Mesendoderm (in vitro differentiated cells): ENCODE measurements around the gene DNMT3B. TPM values are rescaled to one million over a fixed set of nuclear protein-coding genes. Genes with fewer than 3 reads are reported as not detected.
"Not testable (repeated sequence)": the region's sequence is repeated elsewhere in the genome, so short reads cannot be mapped to it uniquely, and the experiment has no call there.

Source experiments
- DNase-seq: peaks from one replicate; pipeline ENCODE4 v3.0.0; 2013
- H2AK5ac ChIP-seq: 2 replicates; pipeline ENCODE4 v1.6.1; 2013; ENCODE audit warnings: low read length, inconsistent platforms
- H2BK120ac ChIP-seq: 2 replicates; pipeline ENCODE4 v1.6.1; 2013; ENCODE audit warnings: low read depth, mild to moderate bottlenecking, low read length, moderate library complexity, mixed read lengths
- H2BK15ac ChIP-seq: replicated peaks from 2 replicates; pipeline ENCODE4 v1.6.1; 2013; ENCODE audit warnings: low read depth, mild to moderate bottlenecking, moderate library complexity
- H2BK5ac ChIP-seq: 2 replicates; pipeline ENCODE4 v1.6.1; 2013; ENCODE audit warnings: low read length, inconsistent platforms
- H3K18ac ChIP-seq: 2 replicates; pipeline ENCODE4 v1.6.1; 2013; ENCODE audit warnings: mild to moderate bottlenecking, low read length, mixed read lengths
- H3K23ac ChIP-seq: one replicate; pipeline ENCODE4 v1.6.1; 2013; ENCODE audit warnings: low read length
- H3K27ac ChIP-seq: 2 replicates; pipeline ENCODE4 v1.5.1; 2013; ENCODE audit warnings: low read depth, mild to moderate bottlenecking, inconsistent platforms, low read length, moderate library complexity
- H3K27me3 ChIP-seq: 2 replicates; pipeline ENCODE4 v1.6.1; 2013; ENCODE audit warnings: low read length, control low read depth, mild to moderate bottlenecking, inconsistent platforms; ENCODE audit not compliant: insufficient read depth, poor library complexity
- H3K36me3 ChIP-seq: 2 replicates; pipeline ENCODE4 v1.6.1; 2013; ENCODE audit warnings: low read length, inconsistent platforms; ENCODE audit not compliant: control insufficient read depth, insufficient read depth
- H3K4ac ChIP-seq: one replicate; pipeline ENCODE4 v1.6.1; 2013; ENCODE audit warnings: low read depth, mild to moderate bottlenecking, low read length, moderate library complexity
- H3K4me1 ChIP-seq: 2 replicates; pipeline ENCODE4 v1.6.1; 2013; ENCODE audit warnings: low read depth, low read length, inconsistent platforms; ENCODE audit not compliant: control insufficient read depth
- H3K4me2 ChIP-seq: 2 replicates; pipeline ENCODE4 v1.6.1; 2013; ENCODE audit warnings: low read length
- H3K4me3 ChIP-seq: 2 replicates; pipeline ENCODE4 v1.5.1; 2013; ENCODE audit warnings: mild to moderate bottlenecking, low read length
- H3K56ac ChIP-seq: one replicate; pipeline ENCODE4 v1.6.1; 2013; ENCODE audit warnings: low read length
- H3K79me1 ChIP-seq: 2 replicates; pipeline ENCODE4 v1.6.1; 2013; ENCODE audit warnings: low read length, inconsistent platforms
- H3K79me2 ChIP-seq: 2 replicates; pipeline ENCODE4 v1.6.1; 2013; ENCODE audit warnings: mild to moderate bottlenecking, low read length; ENCODE audit not compliant: control insufficient read depth, insufficient read depth
- H3K9ac ChIP-seq: 2 replicates; pipeline ENCODE4 v1.6.1; 2013; ENCODE audit warnings: low read length, inconsistent platforms
- H4K5ac ChIP-seq: one replicate; pipeline ENCODE4 v1.6.1; 2013; ENCODE audit warnings: low read length
- H4K8ac ChIP-seq: one replicate; pipeline ENCODE4 v1.6.1; 2013; ENCODE audit warnings: low read depth, mild to moderate bottlenecking, control low read depth, low read length, moderate library complexity
- WGBS: extraction: QIAGEN DNeasy Blood & Tissue Kit; methylation state at CpG from one replicate; pipeline ENCODE4 v1.1.7; 2013; ENCODE audit warnings: low lambda C conversion rate, missing lambda C conversion rate; ENCODE audit not compliant: insufficient coverage; ENCODE audit errors: extremely low coverage; 5-methylcytosine and 5-hydroxymethylcytosine counted together
- polyA plus RNA-seq, 2 experiments: library from polyadenylated mRNA; stranded (reverse); fragments of 200-250 nt; gene quantifications; one replicate each; pipeline ENCODE4 v1.2.3, GENCODE V29; 2013

The DNMT3B gene
- 290 TPM for polyA plus RNA-seq (2013, experiment 1 of 2)
- 289 TPM for polyA plus RNA-seq (2013, experiment 2 of 2)

- Histone ChIP-seq H3K56ac (peak within 1 kb of the TSS; percentile 96), H3K27me3 (no peaks in the 10 kb centered on the region), H3K79me1 (peaks cover 3% of the 10 kb centered on the region), H4K5ac (no peak within 1 kb of the TSS), H2AK5ac (peak within 1 kb of the TSS; percentile 8), H3K79me2 (peaks cover 43% of the 10 kb centered on the region), H3K36me3 (no peaks in the 10 kb centered on the region), H3K27ac (peak within 1 kb of the TSS; percentile 72), H3K4me3 (peak within 1 kb of the TSS; percentile 52), H4K8ac (no peak within 1 kb of the TSS), H3K4ac (peak within 1 kb of the TSS; percentile 88), H2BK15ac (no peak within 1 kb of the TSS), H3K18ac (peak within 1 kb of the TSS; percentile 98), H3K9ac (peak within 1 kb of the TSS; percentile 85), H2BK5ac (peak within 1 kb of the TSS; percentile 86), H3K23ac (peak within 1 kb of the TSS; percentile 70), H3K4me1 (peaks cover 8% of the 10 kb centered on the region), H3K4me2 (peak within 1 kb of the TSS; percentile 68), H2BK120ac (peak within 1 kb of the TSS; percentile 83)
- peak; percentile 96 for DNase-seq
- no CpG with 5 or more reads among the region's 92 CpGs for WGBS
Measured at GRCh38 chr20:32761831-32762753, at the start of gene DNMT3B. Gene DNMT3B (plus strand): TSS chr20:32762385. CDS start chr20:32780324, 17,939 bp downstream.

- no peak overlapping the region for H3K18ac ChIP-seq
- H2BK15ac ChIP-seq: no peak overlapping the region
- peaks cover 1% of the 10 kb centered on the region for H3K36me3 ChIP-seq
- H2BK5ac ChIP-seq: no peak overlapping the region
- H3K27me3 ChIP-seq: no peaks in the 10 kb centered on the region
- H2AK5ac ChIP-seq: no peak overlapping the region
- H3K27ac ChIP-seq: no peak overlapping the region
- no peak overlapping the region for H3K4ac ChIP-seq
- no peak overlapping the region for H3K23ac ChIP-seq
- no CpG with 5 or more reads among the region's 3 CpGs for WGBS
- DNase-seq: no peak
- no peaks in the 10 kb centered on the region for H3K79me2 ChIP-seq
- no peak overlapping the region for H3K56ac ChIP-seq
- no peak overlapping the region for H3K4me2 ChIP-seq
- H2BK120ac ChIP-seq: no peak overlapping the region
- H4K5ac ChIP-seq: no peak overlapping the region
- no peak overlapping the region for H4K8ac ChIP-seq
- H3K79me1 ChIP-seq: no peaks in the 10 kb centered on the region
- H3K4me3 ChIP-seq: no peak overlapping the region
- H3K9ac ChIP-seq: no peak overlapping the region
- H3K4me1 ChIP-seq: no peaks in the 10 kb centered on the region
Measured at GRCh38 chr20:32718749-32719348, 43.3 kb upstream of the DNMT3B start.

- no peak overlapping the region for H3K23ac ChIP-seq
- no peak overlapping the region for H3K56ac ChIP-seq
- no peak overlapping the region for H3K4ac ChIP-seq
- DNase-seq: peak; percentile 48
- no peaks in the 10 kb centered on the region for H3K79me2 ChIP-seq
- H3K18ac ChIP-seq: no peak overlapping the region
- peaks cover 6% of the 10 kb centered on the region for H3K36me3 ChIP-seq
- H2BK15ac ChIP-seq: no peak overlapping the region
- H2BK5ac ChIP-seq: no peak overlapping the region
- H4K5ac ChIP-seq: no peak overlapping the region
- H3K4me3 ChIP-seq: no peak overlapping the region
- H2BK120ac ChIP-seq: no peak overlapping the region
- H3K9ac ChIP-seq: no peak overlapping the region
- peaks cover 7% of the 10 kb centered on the region for H3K4me1 ChIP-seq
- H2AK5ac ChIP-seq: no peak overlapping the region
- H3K27me3 ChIP-seq: no peaks in the 10 kb centered on the region
- H3K79me1 ChIP-seq: no peaks in the 10 kb centered on the region
- no peak overlapping the region for H3K27ac ChIP-seq
- no peak overlapping the region for H3K4me2 ChIP-seq
- no peak overlapping the region for H4K8ac ChIP-seq
- no CpG with 5 or more reads among the region's 7 CpGs for WGBS
Measured at GRCh38 chr20:32727683-32728082, 34.5 kb upstream of the DNMT3B start.

- H3K27me3 ChIP-seq, H3K36me3 ChIP-seq, DNase-seq, H3K79me2 ChIP-seq, H4K5ac ChIP-seq, H2BK120ac ChIP-seq, H2AK5ac ChIP-seq, H3K27ac ChIP-seq, H3K4me3 ChIP-seq, H3K4ac ChIP-seq, H4K8ac ChIP-seq, H3K56ac ChIP-seq, H3K18ac ChIP-seq, H3K9ac ChIP-seq, H3K23ac ChIP-seq, H2BK5ac ChIP-seq, H3K4me2 ChIP-seq, H2BK15ac ChIP-seq, H3K79me1 ChIP-seq, H3K4me1 ChIP-seq: not testable (repeated sequence)
- no CpG with 5 or more reads among the region's 6 CpGs for WGBS
Measured at GRCh38 chr20:32728435-32728834, 33.8 kb upstream of the DNMT3B start.

- H3K56ac ChIP-seq, DNase-seq, H3K36me3 ChIP-seq, H3K4me1 ChIP-seq, H3K23ac ChIP-seq, H3K4me2 ChIP-seq, H3K4ac ChIP-seq, H3K27me3 ChIP-seq, H4K5ac ChIP-seq, H3K4me3 ChIP-seq, H4K8ac ChIP-seq, H2AK5ac ChIP-seq, H2BK5ac ChIP-seq, H3K79me1 ChIP-seq, H3K79me2 ChIP-seq, H3K18ac ChIP-seq, H3K9ac ChIP-seq, H2BK15ac ChIP-seq, H2BK120ac ChIP-seq, H3K27ac ChIP-seq: not testable (repeated sequence)
- no CpG with 5 or more reads among the region's 5 CpGs for WGBS
Measured at GRCh38 chr20:32729334-32729733, 32.9 kb upstream of the DNMT3B start.
